HepG2 (cell line): ENCODE results near the gene FBXL12. TPM values are rescaled to one million over a fixed set of nuclear protein-coding genes. Genes with fewer than 3 reads are reported as not detected.

Experiments
- ASH2L ChIP-seq: fragments of 300-600, 200-600 bp; sonication (generic); IDR thresholded peaks from 2 replicates; pipeline ENCODE4 v1.7.0; 2017; ENCODE audit warnings: low read depth, mild to moderate bottlenecking, moderate library complexity, mixed read lengths, low read length; ENCODE audit not compliant: insufficient read length
- GFI1 ChIP-seq: sonication (generic); formaldehyde crosslinking; IDR thresholded peaks from 2 replicates; pipeline ENCODE4 v1.5.0; 2020; ENCODE audit warnings: missing genetic modification reagents, mild to moderate bottlenecking, borderline replicate concordance
- IRF9 ChIP-seq: sonication (generic); formaldehyde crosslinking; IDR thresholded peaks from 2 replicates; pipeline ENCODE4 v1.8.0; 2022; ENCODE audit warnings: missing genetic modification reagents, mild to moderate bottlenecking, borderline replicate concordance
- KLF6 ChIP-seq: IDR thresholded peaks from 2 replicates; pipeline ENCODE4 v1.8.0; 2016; ENCODE audit warnings: missing biosample characterization, missing genetic modification reagents
- MAFG ChIP-seq: sonication (generic); formaldehyde crosslinking; IDR thresholded peaks from 2 replicates; pipeline ENCODE4 v1.5.1; 2020; ENCODE audit warnings: mild to moderate bottlenecking, missing genetic modification reagents
- NFATC3 ChIP-seq: sonication (generic); formaldehyde crosslinking; IDR thresholded peaks from 2 replicates; pipeline ENCODE4 v1.5.1; 2020; ENCODE audit warnings: mild to moderate bottlenecking, missing genetic modification reagents
- RARG ChIP-seq: sonication (generic); formaldehyde crosslinking; IDR thresholded peaks from 2 replicates; pipeline ENCODE4 v1.4.0; 2020; ENCODE audit warnings: low read depth, mild to moderate bottlenecking, missing genetic modification reagents
- REST ChIP-seq, 2 experiments: IDR thresholded peaks; 2 replicates each; pipeline ENCODE4 v1.6.1; 2011 to 2012; ENCODE audit warnings: low read length in 2 of 2, borderline replicate concordance in 1 of 2, low read depth in 1 of 2, mild to moderate bottlenecking in 1 of 2, moderate library complexity in 1 of 2
- ZFP36L2 ChIP-seq: sonication (generic); formaldehyde crosslinking; IDR thresholded peaks from 2 replicates; pipeline ENCODE4 v1.4.0; 2020; ENCODE audit warnings: missing genetic modification reagents
- ZHX1 ChIP-seq: sonication (generic); formaldehyde crosslinking; IDR thresholded peaks from 2 replicates; pipeline ENCODE4 v1.8.1; 2022; ENCODE audit warnings: low read depth, mild to moderate bottlenecking, missing genetic modification reagents
- ZNF225 ChIP-seq: sonication (generic); formaldehyde crosslinking; IDR thresholded peaks from 2 replicates; pipeline ENCODE4 v1.4.0; 2020; ENCODE audit warnings: mild to moderate bottlenecking, missing genetic modification reagents
- ZNF256 ChIP-seq: sonication (generic); formaldehyde crosslinking; conservative IDR thresholded peaks from 2 replicates; pipeline ENCODE4 v1.4.0; 2020; ENCODE audit warnings: missing genetic modification reagents
- ZNF264 ChIP-seq: sonication (generic); formaldehyde crosslinking; IDR thresholded peaks from 2 replicates; pipeline ENCODE4 v1.4.0; 2020; ENCODE audit warnings: missing genetic modification reagents
- ZNF382 ChIP-seq: sonication (generic); formaldehyde crosslinking; IDR thresholded peaks from 2 replicates; pipeline ENCODE4 v1.5.0; 2020; ENCODE audit warnings: missing genetic modification reagents, mild to moderate bottlenecking, borderline replicate concordance
- ZNF451 ChIP-seq: sonication (generic); formaldehyde crosslinking; IDR thresholded peaks from 2 replicates; pipeline ENCODE4 v1.5.0; 2020; ENCODE audit warnings: mild to moderate bottlenecking, missing genetic modification reagents
- ZNF761 ChIP-seq: sonication (generic); formaldehyde crosslinking; conservative IDR thresholded peaks from 2 replicates; pipeline ENCODE4 v1.4.0; 2020; ENCODE audit warnings: mild to moderate bottlenecking, missing genetic modification reagents
- ZNF780A ChIP-seq: sonication (generic); formaldehyde crosslinking; IDR thresholded peaks from 2 replicates; pipeline ENCODE4 v1.8.0; 2022; ENCODE audit warnings: mild to moderate bottlenecking, missing genetic modification reagents, moderate library complexity
- polyA plus RNA-seq, 8 experiments: library from polyadenylated mRNA; depleted of rRNA in 3 of 8; stranded (reverse) in 7 of 8; unstranded in 1 of 8; fragments of >200 nt; fragmentation: Illumina TruSeq in 4 of 8; extraction: Trizol in 4 of 8; gene quantifications; 2 replicates each; pipeline versions ENCODE4 v1.2.1 to v1.2.3, GENCODE V29; 2011 to 2016; ENCODE audit warnings: low read depth in 4 of 8, missing spikeins in 1 of 8, mixed read lengths in 1 of 8; ENCODE audit not compliant: insufficient read depth in 1 of 8
- total RNA-seq, 5 experiments: library from RNA; depleted of rRNA; stranded (reverse); fragments of >200 nt; fragmentation: Illumina TruSeq; extraction: Trizol; gene quantifications; 2 replicates each; pipeline ENCODE4 v1.2.3, GENCODE V29; 2016; ENCODE audit warnings: low read depth in 1 of 5
- TF ChIP-seq, protein P1 (sequence below): sonication (generic); formaldehyde crosslinking; IDR thresholded peaks from 2 replicates; pipeline ENCODE4 v1.8.0; 2022; ENCODE audit warnings: missing genetic modification reagents, mild to moderate bottlenecking, moderate library complexity, borderline replicate concordance

The FBXL12 gene
- total and polyA plus RNA-seq, 2 of the 13 experiments (the other 11 are each of a cell fraction or from before 2014, with no cell fraction given) = 20.4 to 23.1 TPM

DNA sequence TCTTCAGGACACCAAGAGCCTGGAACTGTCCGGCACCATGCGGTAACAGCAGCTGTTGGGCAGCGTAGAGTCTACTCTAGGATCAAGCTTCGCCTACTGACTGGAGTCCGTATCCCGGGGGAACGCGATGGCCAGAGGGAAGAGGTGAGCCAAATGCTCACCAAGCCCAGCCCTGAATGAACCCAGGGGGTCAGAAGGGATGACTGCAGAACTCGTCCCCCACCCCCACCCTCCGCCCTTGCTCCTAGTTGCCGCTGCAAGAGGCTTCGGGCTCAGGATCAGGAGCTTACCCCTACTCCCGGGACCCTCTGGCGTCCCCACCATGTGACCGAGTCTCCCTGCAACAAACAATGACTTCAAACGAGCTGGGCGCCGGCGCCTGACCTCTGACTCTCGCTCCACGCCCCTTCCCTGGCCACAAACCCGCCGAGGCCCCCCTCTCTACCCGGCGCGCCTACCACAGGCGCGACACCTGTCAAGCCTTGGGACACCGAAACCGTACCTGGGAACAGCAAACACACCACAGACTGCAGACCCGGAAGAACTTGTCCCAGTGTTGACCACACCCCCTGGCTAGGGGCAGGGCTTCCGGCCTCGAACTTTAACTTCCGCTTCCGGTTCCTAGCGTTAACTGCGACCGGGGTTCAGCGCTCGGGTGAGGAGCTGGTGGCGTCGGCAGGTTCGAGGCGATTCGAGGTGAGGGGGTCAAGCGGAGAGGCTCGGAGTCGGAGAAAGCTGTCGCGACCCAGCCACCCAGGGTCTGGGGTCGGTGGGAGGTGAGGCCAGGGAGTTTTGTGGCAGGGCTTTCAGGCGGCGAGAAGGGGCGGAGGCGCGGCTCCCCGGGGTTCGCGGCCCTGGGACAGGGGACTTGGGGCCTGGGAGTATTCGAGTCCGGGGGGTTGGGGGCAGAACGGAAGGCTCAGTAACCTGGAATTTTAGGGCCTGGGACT is 8.7 kb upstream of the FBXL12 start, which contains the start of gene UBL5 (continued):
- TF ChIP-seq NFATC3 (CRISPR knock-in tag) = no peak
- TF ChIP-seq, protein P1, sequence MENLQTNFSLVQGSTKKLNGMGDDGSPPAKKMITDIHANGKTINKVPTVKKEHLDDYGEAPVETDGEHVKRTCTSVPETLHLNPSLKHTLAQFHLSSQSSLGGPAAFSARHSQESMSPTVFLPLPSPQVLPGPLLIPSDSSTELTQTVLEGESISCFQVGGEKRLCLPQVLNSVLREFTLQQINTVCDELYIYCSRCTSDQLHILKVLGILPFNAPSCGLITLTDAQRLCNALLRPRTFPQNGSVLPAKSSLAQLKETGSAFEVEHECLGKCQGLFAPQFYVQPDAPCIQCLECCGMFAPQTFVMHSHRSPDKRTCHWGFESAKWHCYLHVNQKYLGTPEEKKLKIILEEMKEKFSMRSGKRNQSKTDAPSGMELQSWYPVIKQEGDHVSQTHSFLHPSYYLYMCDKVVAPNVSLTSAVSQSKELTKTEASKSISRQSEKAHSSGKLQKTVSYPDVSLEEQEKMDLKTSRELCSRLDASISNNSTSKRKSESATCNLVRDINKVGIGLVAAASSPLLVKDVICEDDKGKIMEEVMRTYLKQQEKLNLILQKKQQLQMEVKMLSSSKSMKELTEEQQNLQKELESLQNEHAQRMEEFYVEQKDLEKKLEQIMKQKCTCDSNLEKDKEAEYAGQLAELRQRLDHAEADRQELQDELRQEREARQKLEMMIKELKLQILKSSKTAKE (CRISPR knock-in tag) = no peak
- no peak for TF ChIP-seq REST (IDR thresholded peaks at IDR 0.05; ENCODE audit: borderline replicate concordance in 1 of 2, low read depth in 1 of 2, low read length in 2 of 2)
- TF ChIP-seq MAFG (CRISPR knock-in tag) = no peak
- TF ChIP-seq ZHX1 (CRISPR knock-in tag) = no peak
- TF ChIP-seq ASH2L = peak; percentile 78
- no peak for TF ChIP-seq ZNF256 (CRISPR knock-in tag)
- TF ChIP-seq KLF6 = no peak; the same call in 1 of the 2 replicates
- TF ChIP-seq RARG (CRISPR knock-in tag) = no peak
- TF ChIP-seq ZNF780A (CRISPR knock-in tag) = no peak
- TF ChIP-seq ZFP36L2 = no peak
- no peak for TF ChIP-seq ZNF451 (CRISPR knock-in tag)
- TF ChIP-seq IRF9 (CRISPR knock-in tag) = peak; percentile 62; the same call in 1 of the 2 replicates
- TF ChIP-seq ZNF264 (CRISPR knock-in tag) = 0 out of 2 replicates have a peak, but pooled peaks have one; percentile 57
- TF ChIP-seq ZNF382 (CRISPR knock-in tag) = no peak
- no peak; the same call in 1 of the 2 replicates for TF ChIP-seq ZNF225
- TF ChIP-seq GFI1 (CRISPR knock-in tag) = peak; percentile 48; the same call in 1 of the 2 replicates
- no peak; the same call in 1 of the 2 replicates for TF ChIP-seq ZNF761 (CRISPR knock-in tag)
